Body of pancreas (tissue), 4 donors: ENCODE data around the gene TEAD1.

Source experiments
- CTCF ChIP-seq, 7 experiments: fragments of 450-650 bp in 4 of 7; fragments of 200-600 bp in 3 of 7; sonication (generic) in 3 of 7; IDR thresholded peaks; one replicate each; pipeline ENCODE4 v1.5.1; 2016 to 2019; ENCODE audit warnings: antibody characterized with exemption in 7 of 7
- POLR2A ChIP-seq, 3 donors: fragments of 450-650 bp; IDR thresholded peaks; one replicate each; pipeline ENCODE4 v1.6.1; 2016; ENCODE audit warnings: antibody characterized with exemption in 3 of 3, mild to moderate bottlenecking in 2 of 3

GRCh38 chr11:12863605-12864121, 189.4 kb downstream of the TEAD1 start:
- TF ChIP-seq CTCF (IDR thresholded peaks at IDR 0.05), result no peak
- no peak for TF ChIP-seq POLR2A (IDR thresholded peaks at IDR 0.05)
